A549 (cell line): ENCODE results near the gene CCN5. TPM values are rescaled to one million over a fixed set of nuclear protein-coding genes. Genes with fewer than 3 reads are reported as not detected.
"Not testable (repeated sequence)": the region's sequence is repeated elsewhere in the genome, so short reads cannot be mapped to it uniquely, and the experiment has no call there.

ENCODE experiments used
- ATAC-seq, 2 experiments: fragments of 200-7000 bp in 1 of 2; fragments of >200 bp in 1 of 2; cut with Nextera tagmentation in 1 of 2; cut with Tn5 transposase in 1 of 2; 3 replicates each; pipeline versions ENCODE4 v1.8.0 to v1.9.1; 2018 to 2020; ENCODE audit warnings: mild to moderate bottlenecking in 1 of 2, moderate library complexity in 1 of 2
- CTCF ChIA-PET: fragments of 300-600 bp; sonication (Branson Sonifier 250); formaldehyde crosslinking; extraction: SDS; loops from one replicate; lab custom pipeline; 2021; ENCODE audit warnings: antibody characterized with exemption, inconsistent platforms; lab: Yijun Ruan, JAX
- POLR2A ChIA-PET: fragments of 350-600 bp; formaldehyde crosslinking; extraction: SDS; loops from one replicate; lab custom pipeline; 2021; ENCODE audit warnings: antibody characterized with exemption, inconsistent platforms; lab: Yijun Ruan, JAX
- DNase-seq, 2 experiments: peaks; one replicate each; pipeline versions ENCODE4 v3.0.0 to v3.0.0-alpha.2; 2011 to 2016; ENCODE audit warnings: low read depth in 1 of 2, low spot score in 1 of 2
- FAIRE-seq: peaks from 2 replicates; lab custom pipeline; 2011; peaks lifted over from hg19 to GRCh38; lab: Jason Lieb, UNC
- H3K27ac ChIP-seq, 2 experiments: fragments of >200 bp; sonication (Bioruptor Twin); formaldehyde crosslinking; 3 replicates each; pipeline ENCODE4 v1.5.1; 2016 to 2017
- H3K4me1 ChIP-seq: fragments of >200 bp; sonication (Bioruptor Twin); formaldehyde crosslinking; 3 replicates; pipeline ENCODE4 v1.6.1; 2016
- H3K4me2 ChIP-seq: fragments of >200 bp; sonication (Bioruptor Twin); formaldehyde crosslinking; 3 replicates; pipeline ENCODE4 v1.6.1; 2016
- H3K4me3 ChIP-seq: fragments of >200 bp; sonication (Bioruptor Twin); formaldehyde crosslinking; 3 replicates; pipeline ENCODE4 v1.5.1; 2016
- H3K9me3 ChIP-seq: fragments of >200 bp; sonication (Bioruptor Twin); formaldehyde crosslinking; 3 replicates; pipeline ENCODE4 v1.6.1; 2016
- CBX2 ChIP-seq: fragments of 200-600 bp; sonication (generic); IDR thresholded peaks from 2 replicates; pipeline ENCODE4 v1.6.1; 2016; ENCODE audit warnings: low read depth, mild to moderate bottlenecking, borderline replicate concordance
- CBX8 ChIP-seq: fragments of 200-600 bp; sonication (generic); IDR thresholded peaks from 2 replicates; pipeline ENCODE4 v1.6.1; 2016
- CHD2 ChIP-seq: fragments of 150-350 bp; IDR thresholded peaks from 2 replicates; pipeline ENCODE4 v1.6.1; 2014; ENCODE audit warnings: low read length; ENCODE audit not compliant: partially characterized antibody
- EHF ChIP-seq: fragments of 250-450 bp; sonication (Bioruptor Pico); IDR thresholded peaks from 2 replicates; pipeline ENCODE4 v1.5.0; 2020; ENCODE audit warnings: mild to moderate bottlenecking
- ELK1 ChIP-seq: fragments of 150-350 bp; IDR thresholded peaks from 2 replicates; pipeline ENCODE4 v1.6.1; 2014; ENCODE audit warnings: low read depth, mild to moderate bottlenecking, low read length
- HDAC2 ChIP-seq: fragments of 200-600 bp; sonication (generic); IDR thresholded peaks from 2 replicates; pipeline ENCODE4 v1.6.1; 2016
- KDM1A ChIP-seq: fragments of 200-600 bp; sonication (generic); IDR thresholded peaks from 2 replicates; pipeline ENCODE4 v1.6.1; 2016; ENCODE audit warnings: low read depth, mild to moderate bottlenecking
- MAFK ChIP-seq: fragments of 450-650 bp; IDR thresholded peaks from 2 replicates; pipeline ENCODE4 v1.6.1; 2014; ENCODE audit not compliant: partially characterized antibody
- MAX ChIP-seq: IDR thresholded peaks from 2 replicates; pipeline ENCODE4 v1.6.1; 2012
- MYC ChIP-seq: IDR thresholded peaks from 2 replicates; pipeline ENCODE4 v1.6.1; 2012; ENCODE audit warnings: mild to moderate bottlenecking, inconsistent platforms, low read length, improper control_type of control experiment, borderline replicate concordance
- NR3C1 ChIP-seq: fragments of >200 bp; sonication (Bioruptor Twin); formaldehyde crosslinking; IDR thresholded peaks from 3 replicates; pipeline ENCODE4 v1.6.1; 2017
- REST ChIP-seq: fragments of 200-600 bp; sonication (generic); IDR thresholded peaks from 2 replicates; pipeline ENCODE4 v1.6.1; 2016; ENCODE audit warnings: antibody characterized with exemption, mild to moderate bottlenecking, moderate library complexity
- ZNF302 ChIP-seq: fragments of 250-450 bp; sonication (Bioruptor Pico); IDR thresholded peaks from 2 replicates; pipeline ENCODE4 v1.9.0; 2021; ENCODE audit warnings: inconsistent platforms, mild to moderate bottlenecking, moderate library complexity
- ZSCAN20 ChIP-seq: fragments of 250-450 bp; sonication (Bioruptor Pico); IDR thresholded peaks from 2 replicates; pipeline ENCODE4 v1.8.0; 2022; ENCODE audit warnings: mild to moderate bottlenecking, moderate library complexity
- WGBS: methylation state at CpG from one replicate; pipeline ENCODE4 v1.1.6; 2017; ENCODE audit errors: missing lambda C conversion rate; 5-methylcytosine and 5-hydroxymethylcytosine counted together
- polyA plus RNA-seq, 4 experiments: library from polyadenylated mRNA; depleted of rRNA in 3 of 4; stranded (reverse); fragments of >200 nt; fragmentation: RNase III in 1 of 4; extraction: RNeasy Plus Mini Kit Qiagen cat#74134 plus additional on column Dnase treatment in 1 of 4; gene quantifications; 2 replicates in 3 of 4; 3 replicates in 1 of 4; pipeline ENCODE4 v1.2.3, GENCODE V29; 2011 to 2017

The CCN5 gene
- polyA plus RNA-seq, 2 of the 4 experiments (the other 2 are of a cell fraction), result 9.9 to 11.1 TPM

- WGBS, result 67% methylated on average over 1 of the region's 1 CpG
- Histone ChIP-seq H3K4me1 (no peaks in the 10 kb centered on the region), H3K4me2 (no peak overlapping the region), H3K9me3 (no peaks in the 10 kb centered on the region), H3K4me3 (no peak overlapping the region), H3K27ac (no peak overlapping the region)
- DNase-seq (no peak), ATAC-seq (no peak), FAIRE-seq (no peak)
- TF ChIP-seq MAX (no peak), CBX8 (no peak), NR3C1 (no peak), MAFK (no peak), REST (no peak), HDAC2 (no peak), ZSCAN20 (no peak), CBX2 (no peak), EHF (no peak), KDM1A (no peak), MYC (no peak), CHD2 (no peak), ELK1 (no peak)
- ChIA-PET POLR2A (no interaction called here), CTCF (interaction anchor here (6.0 kb wide), 1 partner anchor 11 kb away, joined by 54 read pairs; no protein-coding TSS in a partner anchor)
These were observed 44.4 kb downstream of the CCN5 start for GRCh38 chr20:44759595-44759994.

GRCh38 chr20:44761423-44761822 lies 46.3 kb downstream of the CCN5 start:
- Histone ChIP-seq H3K4me1 (no peaks in the 10 kb centered on the region), H3K4me3 (no peak overlapping the region), H3K4me2 (no peak overlapping the region), H3K9me3 (no peaks in the 10 kb centered on the region), H3K27ac (no peak overlapping the region)
- ChIA-PET POLR2A (no interaction called here), CTCF (interaction anchor here (0.5 to 6.0 kb wide), 4 partner anchors 12 to 108 kb away, joined by 3 to 54 read pairs (median 3); no protein-coding TSS in a partner anchor)
- DNase-seq (no peak), ATAC-seq (no peak), FAIRE-seq (no peak)
- no peak for TF ChIP-seq HDAC2
- no peak for TF ChIP-seq EHF
- TF ChIP-seq CHD2, result no peak
- 59% methylated on average over 3 of the region's 3 CpGs for WGBS

- H3K9me3 ChIP-seq, result no peaks in the 10 kb centered on the region
- 48% methylated on average over 10 of the region's 10 CpGs for WGBS
- no peak overlapping the region for H3K4me2 ChIP-seq
- no peak overlapping the region for H3K4me3 ChIP-seq
- ChIA-PET POLR2A (no interaction called here), CTCF (interaction anchor here (1.2 to 6.0 kb wide), 2 partner anchors 14 to 79 kb away, joined by 3 to 54 read pairs; no protein-coding TSS in a partner anchor)
- DNase-seq, result no peak
- FAIRE-seq, result no peak
- ATAC-seq, result no peak
- H3K4me1 ChIP-seq, result no peaks in the 10 kb centered on the region
- no peak for TF ChIP-seq ZNF302 (CRISPR knock-in tag)
- H3K27ac ChIP-seq, result no peak overlapping the region
These were observed 47.4 kb downstream of the CCN5 start for GRCh38 chr20:44762466-44763140.

GRCh38 chr20:44763798-44764197 lies 48.6 kb downstream of the CCN5 start:
- H3K4me3 ChIP-seq, H3K9me3 ChIP-seq, H3K4me2 ChIP-seq, POLR2A ChIA-PET, H3K4me1 ChIP-seq, DNase-seq, H3K27ac ChIP-seq, ATAC-seq, FAIRE-seq: not testable (repeated sequence)
- 43% methylated on average over 3 of the region's 3 CpGs for WGBS
- CTCF ChIA-PET, result interaction anchor here (6.0 kb wide), 1 partner anchor 15 kb away, joined by 54 read pairs; no protein-coding TSS in a partner anchor
